BE2C (cell line): Measurements from ENCODE around the gene DIP2C.
"Not testable (repeated sequence)": the region's sequence is repeated elsewhere in the genome, so short reads cannot be mapped to it uniquely, and the experiment has no call there.

Experiments used
- DNase-seq: peaks from one replicate; pipeline ENCODE4 v3.0.0-alpha.2; 2020
- H3K27me3 ChIP-seq: fragments of 250-450 bp; sonication (Bioruptor Pico); 2 replicates; pipeline ENCODE4 v1.5.1; 2020; ENCODE audit warnings: mild to moderate bottlenecking
- H3K36me3 ChIP-seq: fragments of 250-450 bp; sonication (Bioruptor Pico); 2 replicates; pipeline ENCODE4 v1.5.1; 2020; ENCODE audit warnings: mild to moderate bottlenecking
- H3K4me1 ChIP-seq: fragments of 250-450 bp; sonication (Bioruptor Pico); 2 replicates; pipeline ENCODE4 v1.5.1; 2020
- H3K4me3 ChIP-seq: 2 replicates; pipeline ENCODE4 v1.5.1; 2011; ENCODE audit warnings: low read depth, low read length
- H3K9me3 ChIP-seq: fragments of 250-450 bp; sonication (Bioruptor Pico); 2 replicates; pipeline ENCODE4 v1.5.1; 2020
- CTCF ChIP-seq: IDR thresholded peaks from 2 replicates; pipeline ENCODE4 v1.5.1; 2012; ENCODE audit warnings: mild to moderate bottlenecking, low read depth, low read length

DIP2C gene

GRCh38 chr10:480498-480927, 209.0 kb downstream of the DIP2C start:
- Histone ChIP-seq H3K36me3 (no peaks in the 10 kb centered on the region), H3K9me3 (no peaks in the 10 kb centered on the region), H3K27me3 (no peaks in the 10 kb centered on the region), H3K4me1 (peaks cover 13% of the 10 kb centered on the region), H3K4me3 (no peak overlapping the region)
- TF ChIP-seq CTCF, result no peak
- DNase-seq, result no peak

GRCh38 chr10:479706-480497, 209.6 kb downstream of the DIP2C start:
- H3K4me1 ChIP-seq, result peaks cover 13% of the 10 kb centered on the region
- not testable (repeated sequence) for H3K9me3 ChIP-seq, H3K4me3 ChIP-seq, H3K27me3 ChIP-seq, H3K36me3 ChIP-seq
- peak; percentile 57 for DNase-seq

GRCh38 chr10:478471-479245, 210.8 kb downstream of the DIP2C start:
- DNase-seq, result no peak
- Histone ChIP-seq H3K27me3 (no peaks in the 10 kb centered on the region), H3K36me3 (no peaks in the 10 kb centered on the region), H3K4me3 (no peak overlapping the region), H3K4me1 (peaks cover 13% of the 10 kb centered on the region), H3K9me3 (no peaks in the 10 kb centered on the region)
- no peak for TF ChIP-seq CTCF

GRCh38 chr10:477620-478019, 211.8 kb downstream of the DIP2C start:
- H3K9me3 ChIP-seq, result no peaks in the 10 kb centered on the region
- TF ChIP-seq CTCF, result no peak
- peaks cover 13% of the 10 kb centered on the region for H3K4me1 ChIP-seq
- no peaks in the 10 kb centered on the region for H3K27me3 ChIP-seq
- no peak overlapping the region for H3K4me3 ChIP-seq
- no peak for DNase-seq
- no peaks in the 10 kb centered on the region for H3K36me3 ChIP-seq

- TF ChIP-seq CTCF, result no peak
- no peak for DNase-seq
These were observed 213.1 kb downstream of the DIP2C start for GRCh38 chr10:476455-476780.

GRCh38 chr10:475709-476454, 213.6 kb downstream of the DIP2C start:
- DNase-seq, result no peak
- Histone ChIP-seq H3K27me3 (no peaks in the 10 kb centered on the region), H3K4me3 (no peak overlapping the region), H3K36me3 (no peaks in the 10 kb centered on the region), H3K9me3 (no peaks in the 10 kb centered on the region), H3K4me1 (peaks cover 5% of the 10 kb centered on the region)
- no peak for TF ChIP-seq CTCF

More at GRCh38 chr10:476455-476780, 213.1 kb downstream of the DIP2C start:
- peaks cover 11% of the 10 kb centered on the region for H3K4me1 ChIP-seq
- H3K4me3 ChIP-seq, result no peak overlapping the region
- no peaks in the 10 kb centered on the region for H3K36me3 ChIP-seq
- no peaks in the 10 kb centered on the region for H3K9me3 ChIP-seq
- no peaks in the 10 kb centered on the region for H3K27me3 ChIP-seq
